Measurements from ENCODE around the gene KCNG4.

Gene KCNG4

DNA sequence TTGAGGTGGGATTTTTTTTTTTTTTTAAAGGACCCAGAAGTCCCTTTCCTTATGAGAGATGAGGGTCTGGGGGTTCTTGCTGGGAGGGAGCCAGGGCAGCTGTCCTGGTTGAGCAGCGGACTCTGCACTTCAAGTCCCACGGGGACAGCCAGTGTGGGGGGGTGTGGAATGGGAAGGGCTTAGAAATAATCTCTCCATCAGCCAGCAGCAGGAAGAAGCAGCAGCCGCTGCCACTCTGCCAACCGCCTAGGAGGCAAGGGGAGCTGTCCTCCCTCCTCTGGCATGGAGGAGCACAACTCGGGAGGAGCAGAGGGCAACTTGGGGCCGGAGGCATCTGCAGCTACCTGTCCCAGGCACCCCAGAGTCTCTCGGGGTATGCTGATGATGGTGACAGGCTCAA, at the start of gene KCNG4:
KCNG4 (minus strand) TSS at position 104 of the 400 bp plus-strand sequence. CDS start 2,527 bp downstream, outside the sequence.
- no peak for DNase-seq

- DNase-seq, result no peak
Measured at GRCh38 chr16:84288902-84289301, 49.1 kb upstream of the KCNG4 start.

DNA sequence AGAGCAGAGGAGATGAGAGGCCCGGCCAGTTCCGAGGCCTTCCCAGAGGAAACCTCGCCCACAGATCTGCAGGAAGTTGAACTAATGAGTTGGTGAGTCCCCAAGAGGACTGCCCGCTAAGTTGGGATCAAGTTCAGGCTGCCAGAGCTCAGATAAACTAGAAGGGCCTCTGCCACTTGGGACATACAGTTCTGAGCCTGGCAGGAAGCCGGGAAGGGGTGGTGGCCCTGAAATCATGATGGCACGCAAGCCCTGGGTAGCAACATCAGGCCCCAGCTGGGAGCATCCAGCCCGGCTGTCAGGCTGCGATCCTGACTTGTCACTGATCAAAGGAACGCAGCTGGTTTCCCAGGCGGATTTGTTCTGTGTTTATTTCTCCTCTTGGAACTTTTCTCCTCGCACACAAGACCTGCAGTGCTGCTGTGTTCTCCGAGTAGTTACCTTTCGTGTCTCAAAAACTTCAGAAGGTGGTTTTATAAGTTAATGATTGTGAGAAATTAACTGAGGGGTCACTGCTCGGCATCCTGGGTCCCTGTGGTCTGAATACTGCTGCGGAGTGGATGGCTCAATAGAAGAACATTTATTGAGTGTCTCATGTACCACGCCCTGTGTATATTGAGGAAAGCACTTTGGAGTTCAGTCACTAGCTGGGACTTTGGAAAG, 46.9 kb upstream of the KCNG4 start:
- no peak for DNase-seq

GRCh38 chr16:84284154-84284722, 44.4 kb upstream of the KCNG4 start:
- no peak for DNase-seq

DNA sequence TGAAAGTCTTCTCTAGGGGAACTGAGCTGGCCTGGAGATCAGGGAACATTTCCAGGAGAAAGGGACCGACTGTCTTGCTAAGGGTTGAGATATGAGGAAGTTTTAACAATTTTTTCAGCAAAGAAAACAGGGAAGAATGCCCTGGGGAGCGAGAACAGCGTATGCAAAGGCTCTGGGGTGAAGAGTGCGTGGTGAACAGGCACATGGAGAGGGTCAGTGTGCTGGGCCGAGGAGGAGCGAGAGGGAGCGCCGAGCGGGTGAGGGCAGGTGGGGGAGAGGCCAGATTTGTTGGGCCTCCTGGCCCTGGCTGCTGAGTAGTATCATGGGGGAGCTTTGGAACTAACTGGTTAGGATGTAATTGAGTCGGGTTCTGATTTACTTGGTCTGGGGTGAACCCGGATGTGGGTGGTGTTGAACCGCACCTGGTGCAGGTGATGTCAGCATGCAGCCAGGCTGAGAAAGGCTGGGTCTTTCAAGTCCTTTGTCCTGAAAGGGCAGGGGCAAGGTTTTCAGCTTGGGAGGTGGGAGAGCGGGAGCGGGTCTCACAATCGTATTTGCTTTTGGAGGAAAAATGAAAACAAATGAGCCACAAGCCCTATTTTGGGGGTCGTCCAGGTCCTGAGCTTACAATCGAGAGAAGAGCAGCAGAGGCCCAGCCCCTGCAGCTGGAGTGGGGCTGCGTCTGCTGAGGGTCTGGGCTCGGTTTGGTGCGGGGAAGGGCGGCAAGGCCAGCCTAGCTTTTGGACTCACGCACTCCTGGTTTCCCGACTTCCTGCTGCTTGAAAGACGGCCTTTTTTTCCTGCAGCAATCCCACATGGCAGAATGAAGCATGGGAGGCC, 43.7 kb upstream of the KCNG4 start:
- no peak for DNase-seq

GRCh38 chr16:84282533-84282932, 42.7 kb upstream of the KCNG4 start:
- no peak for DNase-seq

- DNase-seq, result no peak
Measured at GRCh38 chr16:84281074-84281473, 41.3 kb upstream of the KCNG4 start.

- no peak for DNase-seq
Measured at GRCh38 chr16:84279881-84280280, 40.1 kb upstream of the KCNG4 start.

DNA sequence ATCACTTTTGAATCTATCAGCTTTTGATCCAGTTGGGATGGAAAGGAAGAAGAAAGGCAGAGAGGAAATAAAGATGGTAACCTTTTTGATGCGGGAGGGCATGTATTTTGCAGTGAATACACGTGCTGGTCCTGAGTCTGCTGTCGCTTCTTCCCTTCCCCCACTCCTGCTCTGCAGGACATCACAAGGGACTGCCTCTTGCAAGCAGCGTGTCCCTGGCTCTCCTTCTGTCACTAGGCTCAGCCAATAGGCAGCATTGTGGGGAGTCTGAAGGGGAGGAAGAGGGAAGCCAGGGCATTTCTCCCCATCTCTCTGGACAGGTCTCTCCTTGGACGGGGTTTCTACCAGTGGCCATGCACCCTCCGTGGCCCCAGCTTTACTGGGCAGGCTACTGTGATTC, 39.2 kb upstream of the KCNG4 start:
- DNase-seq, result peak; percentile 14

- no peak for DNase-seq
Measured at GRCh38 chr16:84278333-84278732, 38.5 kb upstream of the KCNG4 start.

DNA sequence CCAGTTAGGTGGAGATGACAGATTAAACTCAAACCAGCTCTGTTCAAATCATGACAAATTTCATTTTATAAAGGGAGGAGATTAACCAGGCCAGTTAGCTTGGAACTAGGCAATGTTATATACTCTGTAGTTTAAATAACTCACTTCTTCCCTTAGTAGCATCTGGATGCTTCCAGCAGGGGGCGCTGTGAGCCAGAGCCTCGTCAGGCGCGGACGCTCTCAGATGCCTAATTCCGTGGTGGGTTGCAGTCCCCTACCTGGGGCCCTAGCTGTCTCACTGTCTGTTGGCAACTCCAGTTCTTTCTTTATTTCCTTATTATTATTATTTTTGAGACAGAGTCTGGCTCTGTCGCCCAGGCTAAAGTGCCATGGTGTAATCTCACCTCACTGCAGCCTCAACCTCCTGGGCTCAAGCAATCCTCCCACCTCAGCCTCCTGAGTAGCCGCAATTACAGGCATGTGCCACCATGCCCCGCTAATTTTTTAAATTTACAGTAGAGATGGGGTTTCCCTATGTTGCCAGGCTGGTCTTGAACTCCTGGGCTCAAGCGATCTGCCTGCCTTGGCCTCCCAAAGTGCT, 37.5 kb upstream of the KCNG4 start:
- peak; percentile 11 for DNase-seq

DNA sequence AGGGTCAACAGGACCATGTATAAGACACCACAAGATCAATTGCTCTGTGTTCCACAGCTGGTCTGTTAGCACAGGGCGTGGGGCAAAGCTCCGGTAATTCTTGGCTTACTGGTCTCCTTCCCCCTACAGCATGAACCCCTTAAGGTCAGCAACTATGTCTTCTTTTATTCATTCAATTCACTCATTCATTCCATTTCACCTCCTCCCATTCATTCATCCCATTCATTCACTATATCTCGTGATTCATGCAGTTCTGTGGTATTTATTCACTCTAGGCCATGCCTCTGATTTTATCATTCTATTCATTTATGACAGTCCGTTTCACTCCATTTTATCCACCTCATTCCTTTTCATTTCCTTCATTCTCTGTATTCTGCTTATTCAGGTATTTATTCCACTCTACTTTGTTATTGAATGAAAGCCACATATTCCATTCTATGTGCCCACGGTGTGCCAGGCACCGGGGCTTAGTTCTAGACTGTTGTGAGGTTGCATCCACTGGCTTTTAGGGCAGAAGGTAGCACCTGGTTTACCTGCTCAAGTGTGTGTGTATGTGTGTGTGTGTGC, 35.9 kb upstream of the KCNG4 start:
- no peak for DNase-seq

DNA sequence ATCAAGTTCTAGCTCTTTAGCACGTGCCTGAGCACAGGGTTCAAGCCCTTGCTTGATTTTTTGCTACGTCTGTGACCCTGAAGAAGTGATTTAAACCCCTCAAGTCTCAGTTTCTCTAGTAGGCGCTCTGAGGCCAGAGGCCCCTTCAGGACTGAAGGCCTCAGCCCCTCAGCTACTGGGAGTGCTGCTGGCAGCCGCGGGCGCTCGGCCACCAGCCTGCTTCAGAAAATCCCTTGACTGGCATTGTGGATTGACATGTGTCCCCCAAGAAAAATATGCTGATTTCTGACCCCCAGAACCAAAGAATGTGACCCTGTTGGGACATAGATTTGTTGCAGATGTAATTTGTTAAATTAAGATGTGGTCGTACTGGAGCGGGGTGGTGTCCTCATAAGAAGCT, 34.7 kb upstream of the KCNG4 start:
- DNase-seq, result no peak

DNA sequence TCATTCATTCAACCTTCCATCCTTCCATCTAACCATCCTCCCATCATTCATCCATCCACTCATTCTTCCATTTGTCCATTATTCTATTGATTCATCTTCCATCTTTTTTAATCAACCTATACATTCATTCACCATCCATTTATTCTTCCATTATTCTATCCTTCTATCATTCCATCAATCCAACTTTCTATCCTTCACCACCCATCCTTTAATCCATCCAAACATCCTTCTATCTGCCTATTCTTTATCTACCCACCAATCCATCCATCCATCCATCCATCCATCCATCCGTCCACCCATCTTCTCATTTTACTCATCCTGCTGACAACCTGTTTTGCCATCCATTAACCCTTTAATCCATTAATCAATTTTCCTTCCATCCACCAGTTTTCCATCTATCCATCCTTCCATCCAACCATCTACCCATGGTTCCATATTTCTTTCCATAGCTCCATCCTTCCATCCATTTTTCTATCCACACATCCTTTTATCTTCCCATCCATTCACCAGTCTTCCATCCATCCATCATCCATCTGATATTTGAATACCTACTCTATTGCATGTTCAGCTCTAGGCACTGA, 33.0 kb upstream of the KCNG4 start:
- DNase-seq, result no peak

GRCh38 chr16:84271866-84272265, 32.1 kb upstream of the KCNG4 start:
- DNase-seq, result no peak

DNA sequence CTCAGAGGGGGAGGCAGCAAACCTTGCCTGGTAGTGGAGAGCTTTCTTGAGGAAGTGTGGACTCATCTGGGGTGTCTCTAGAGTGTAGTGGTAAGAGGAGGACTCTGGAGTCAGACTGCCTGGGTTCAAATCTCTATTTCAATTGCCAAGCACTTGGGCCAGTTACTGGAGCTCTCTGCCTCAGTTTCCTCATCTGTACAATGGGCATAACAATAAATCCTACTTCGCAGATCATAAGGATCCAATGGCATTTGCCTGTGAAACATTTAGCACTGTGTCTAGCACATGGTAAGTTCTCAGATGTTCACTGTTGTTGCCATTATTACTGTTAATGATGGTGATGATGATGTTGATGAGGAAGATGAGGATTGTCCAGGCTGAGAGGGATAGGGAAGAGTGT, 31.2 kb upstream of the KCNG4 start:
- no peak for DNase-seq

DNA sequence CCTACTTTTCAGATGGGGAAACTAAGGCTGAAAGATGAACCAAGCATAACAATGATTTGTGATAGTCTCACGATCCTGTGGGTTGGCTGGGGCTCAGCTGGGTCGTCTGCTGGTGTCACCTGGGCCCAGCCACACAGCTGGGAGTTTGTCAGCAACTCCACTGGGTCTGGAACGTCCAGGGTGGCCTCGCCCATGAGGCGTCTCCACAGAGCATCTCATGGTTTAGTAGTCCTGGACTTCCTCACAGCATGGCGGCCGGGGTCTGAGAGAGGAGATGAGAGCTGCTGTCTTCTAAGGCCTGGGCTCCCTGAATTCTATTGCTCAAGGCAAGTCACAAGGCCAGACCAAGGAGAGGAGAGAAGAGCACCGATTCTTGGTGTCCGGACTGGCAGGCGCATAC, 30.7 kb upstream of the KCNG4 start:
- DNase-seq, result no peak

- no peak for DNase-seq
Measured at GRCh38 chr16:84270071-84270470, 30.3 kb upstream of the KCNG4 start.

- DNase-seq, result no peak
Measured at GRCh38 chr16:84268291-84269040, 28.7 kb upstream of the KCNG4 start.

DNA sequence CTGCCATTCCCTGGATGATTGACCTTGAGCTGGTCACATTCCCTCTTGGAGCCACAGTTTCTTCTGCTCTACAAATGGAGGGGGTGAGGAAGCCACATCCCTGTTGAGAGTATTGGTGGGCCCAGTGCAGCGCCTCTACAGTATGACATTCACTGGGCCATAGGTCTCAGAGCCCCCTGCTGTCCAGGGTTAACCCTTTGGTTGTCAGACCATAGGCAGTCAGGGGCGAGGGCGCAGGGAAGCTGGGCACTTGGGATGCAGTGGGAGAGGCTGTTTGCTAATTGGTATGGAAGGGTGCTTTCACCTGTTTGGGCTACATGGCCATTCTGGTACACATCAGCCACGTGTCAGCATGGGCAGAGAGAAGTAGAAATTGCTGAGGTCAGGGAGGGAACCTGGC, 27.6 kb upstream of the KCNG4 start:
- no peak for DNase-seq

- DNase-seq, result no peak
Measured at GRCh38 chr16:84266451-84266850, 26.6 kb upstream of the KCNG4 start.

GRCh38 chr16:84262939-84263338, 23.1 kb upstream of the KCNG4 start:
- DNase-seq, result no peak
